RPMI7951 (cell line): ENCODE measurements around the gene SPATA1. TPM values are rescaled to one million over a fixed set of nuclear protein-coding genes. Genes with fewer than 3 reads are reported as not detected.

Experiments used
- DNase-seq: peaks from one replicate; pipeline ENCODE4 v3.0.0-alpha.2; 2012; ENCODE audit warnings: low read depth
- total RNA-seq: library from RNA; depleted of rRNA; stranded (reverse); fragments of >200 nt; shearing (Covaris generic); gene quantifications from 2 replicates; pipeline ENCODE4 v1.2.3, GENCODE V29; 2014

The SPATA1 gene
- total RNA-seq, 1 experiment from 2014 or later: not detected

DNA sequence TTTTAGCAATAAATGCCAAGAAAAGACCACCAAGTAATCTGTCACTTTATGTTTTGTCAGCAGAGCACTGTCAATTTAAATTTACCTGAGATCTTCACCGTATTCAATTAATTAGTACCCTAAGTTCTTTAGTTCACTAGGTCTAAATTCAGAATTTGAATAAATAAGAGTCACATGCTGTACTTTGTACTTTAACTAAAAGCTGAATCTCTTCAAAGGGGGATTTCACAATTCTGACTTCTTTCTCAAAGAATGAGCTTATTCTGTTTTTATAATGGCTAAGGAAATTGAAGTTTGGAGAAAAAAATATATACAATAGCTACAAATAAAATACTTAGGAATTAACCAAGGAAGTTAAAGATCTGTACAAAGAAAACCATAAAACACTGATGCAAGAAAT lies 2.3 kb downstream of the SPATA1 start:
- no peak for DNase-seq

DNA sequence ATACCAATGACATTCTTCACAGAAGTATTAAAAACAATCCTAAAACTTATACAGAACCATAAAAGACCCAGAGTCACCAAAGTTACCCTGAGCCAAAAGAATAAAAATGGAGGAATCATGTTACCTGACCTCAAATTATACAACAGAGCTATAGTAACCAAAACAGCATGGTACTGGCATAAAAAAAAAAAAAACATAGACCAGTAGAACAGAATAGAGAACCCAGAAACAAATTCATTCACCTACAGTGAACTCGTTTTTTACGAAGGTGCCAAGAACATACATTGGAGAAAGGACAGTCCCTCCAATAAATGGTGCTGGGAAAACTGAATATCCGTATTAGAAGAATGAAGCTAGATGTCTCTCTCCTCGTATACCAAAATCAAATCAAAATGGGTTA lies 2.8 kb downstream of the SPATA1 start:
- no peak for DNase-seq

DNA sequence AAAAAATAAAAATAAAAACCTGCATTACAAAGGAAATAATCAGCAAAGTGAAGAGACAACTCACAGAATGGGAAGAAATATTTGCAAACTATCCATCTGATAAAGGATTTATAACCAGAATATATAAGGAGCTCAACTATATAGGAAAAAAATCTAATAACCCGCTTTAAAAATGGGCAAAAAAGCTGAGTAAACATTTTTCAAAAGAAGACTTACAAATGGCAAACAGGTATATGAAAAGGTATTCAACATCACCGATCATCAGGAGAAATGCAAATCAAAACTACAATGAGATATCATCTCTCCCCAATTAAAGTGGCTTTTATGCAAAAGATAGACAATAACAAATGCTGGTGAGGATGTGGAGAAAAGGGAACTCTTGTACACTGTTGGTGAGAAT lies 4.0 kb downstream of the SPATA1 start:
- DNase-seq: no peak

DNA sequence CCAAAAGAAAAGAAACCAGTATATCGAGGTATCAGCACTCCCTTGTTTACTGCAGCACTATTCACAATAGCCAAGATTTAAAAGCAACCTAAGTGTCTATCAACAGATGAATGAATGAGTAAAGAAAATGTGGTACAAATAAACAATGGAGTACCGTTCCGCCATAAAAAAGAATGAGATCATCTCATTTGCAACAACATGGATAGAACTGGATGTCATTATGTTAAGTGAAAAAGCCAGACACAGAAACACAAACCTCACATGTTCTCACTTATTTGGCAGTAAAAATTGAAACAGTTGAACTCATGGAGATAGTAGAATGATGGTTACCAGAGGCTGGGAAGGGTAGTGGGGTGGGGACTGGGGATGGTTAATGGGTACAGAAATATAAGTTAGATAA lies 4.5 kb downstream of the SPATA1 start:
- no peak for DNase-seq

DNA sequence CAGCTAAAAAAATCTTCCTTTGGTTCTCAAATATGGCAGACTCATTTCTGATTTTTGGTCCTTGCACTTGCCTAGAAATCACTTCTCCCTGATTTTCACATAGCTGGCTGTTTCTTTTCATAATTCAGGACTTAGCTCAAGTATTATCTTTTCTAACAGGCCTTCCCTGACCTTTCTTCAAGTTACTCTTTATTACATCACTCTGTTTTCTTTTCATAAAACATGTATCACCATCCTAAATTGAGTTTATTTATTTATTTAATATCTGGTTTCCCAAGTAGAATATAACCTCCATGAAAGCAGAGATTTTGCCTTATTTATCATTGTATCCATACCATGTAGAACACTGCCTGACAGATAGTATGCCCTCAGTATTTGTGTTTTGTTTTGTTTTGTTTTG lies 18.4 kb downstream of the SPATA1 start:
- DNase-seq: no peak

DNA sequence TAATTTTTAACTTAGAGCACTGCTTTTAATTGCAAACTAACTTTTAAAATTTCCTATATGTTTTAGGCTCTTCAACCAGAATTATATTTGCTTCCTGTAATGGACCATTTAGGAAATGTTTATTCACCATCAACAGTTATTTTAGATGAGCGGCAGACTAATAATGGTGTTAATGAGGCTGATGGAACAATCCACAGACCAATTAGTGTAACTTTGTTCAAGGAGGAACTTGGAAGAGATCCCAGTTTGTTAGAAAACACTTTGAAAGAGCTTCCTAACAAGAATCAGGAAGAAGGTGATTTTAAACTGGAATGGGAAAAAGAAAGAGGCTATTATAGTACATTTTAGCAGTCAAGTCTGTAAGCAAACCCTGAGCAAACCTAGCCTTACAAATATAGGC lies 19.6 kb downstream of the SPATA1 start:
- DNase-seq: no peak

DNA sequence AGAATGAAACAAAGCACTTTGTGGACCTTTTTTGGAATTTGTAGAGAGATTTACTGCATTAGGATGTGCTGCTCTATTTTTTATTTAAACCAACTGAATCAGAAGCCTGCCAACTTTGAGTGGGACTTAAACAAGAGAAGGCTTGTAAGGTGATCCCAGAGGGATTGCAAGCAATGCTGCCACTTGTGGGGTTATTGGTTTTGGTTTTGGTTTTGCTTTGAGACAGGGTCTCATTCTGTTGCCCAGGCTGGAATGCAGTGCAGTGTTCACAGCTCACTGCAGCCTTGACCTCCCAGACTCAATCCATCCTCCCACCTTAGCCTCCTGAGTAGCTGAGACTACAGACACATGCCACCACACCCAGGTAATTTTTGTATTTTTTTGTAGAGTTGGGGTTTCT lies 32.4 kb downstream of the SPATA1 start:
- DNase-seq: peak; percentile 9

DNA sequence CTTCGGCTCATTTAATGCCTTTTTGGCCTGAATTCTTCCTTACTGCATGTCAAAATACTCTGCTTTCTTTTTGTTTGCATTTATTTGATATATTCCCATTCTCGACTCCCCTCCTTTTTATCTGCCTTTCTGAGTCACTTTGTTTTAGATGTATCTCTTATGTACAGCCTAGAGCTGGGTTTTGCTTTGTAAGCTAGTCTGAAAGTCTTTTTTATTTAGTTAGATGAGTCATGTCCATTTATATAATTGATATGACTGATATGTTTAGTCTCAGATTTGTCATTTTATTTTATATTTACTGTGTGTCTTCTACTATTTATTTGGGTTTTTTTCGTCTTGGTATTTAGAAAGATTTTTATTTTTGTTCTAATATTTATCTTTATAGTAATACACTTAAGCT lies 33.8 kb downstream of the SPATA1 start:
- DNase-seq: peak; percentile 25

DNA sequence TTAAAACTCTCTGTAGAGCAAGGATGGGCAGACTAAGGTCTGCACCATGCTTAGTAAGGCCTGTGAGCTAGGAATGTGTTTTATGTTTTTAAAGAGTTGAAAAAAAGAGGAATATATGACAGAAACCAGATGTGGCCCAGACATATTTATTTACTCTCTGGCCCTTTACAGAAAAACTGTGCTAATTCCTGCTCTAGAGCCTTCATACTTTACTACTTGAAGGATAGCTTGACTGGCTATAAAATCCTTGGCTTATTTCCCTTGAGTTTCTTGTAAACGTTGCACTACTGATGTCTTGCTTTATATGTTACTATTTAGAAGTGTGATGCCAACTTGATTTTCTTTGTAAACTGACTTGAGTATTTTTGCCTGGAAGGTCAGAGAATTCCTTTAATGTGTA lies 34.6 kb downstream of the SPATA1 start:
- no peak for DNase-seq

DNA sequence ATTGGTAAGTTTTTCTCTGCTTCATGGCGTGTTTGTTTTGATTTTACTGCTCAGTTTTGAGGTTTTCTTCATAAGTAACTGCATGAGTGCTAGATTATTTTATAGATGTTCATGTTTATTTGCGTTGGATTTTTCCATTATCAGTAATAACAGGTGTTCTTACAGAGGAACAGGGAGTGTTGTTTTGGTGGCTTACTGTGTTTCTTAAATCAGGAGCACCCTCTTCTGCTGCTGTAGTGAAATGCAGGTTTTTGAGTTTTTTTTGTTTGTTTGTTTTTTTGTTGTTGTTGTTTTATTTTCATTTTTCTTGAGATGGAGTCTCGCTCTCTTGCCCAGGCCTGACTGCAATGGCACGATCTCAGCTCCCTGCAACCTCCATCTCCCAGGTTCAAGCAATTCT lies 35.5 kb downstream of the SPATA1 start:
- DNase-seq: no peak

DNA sequence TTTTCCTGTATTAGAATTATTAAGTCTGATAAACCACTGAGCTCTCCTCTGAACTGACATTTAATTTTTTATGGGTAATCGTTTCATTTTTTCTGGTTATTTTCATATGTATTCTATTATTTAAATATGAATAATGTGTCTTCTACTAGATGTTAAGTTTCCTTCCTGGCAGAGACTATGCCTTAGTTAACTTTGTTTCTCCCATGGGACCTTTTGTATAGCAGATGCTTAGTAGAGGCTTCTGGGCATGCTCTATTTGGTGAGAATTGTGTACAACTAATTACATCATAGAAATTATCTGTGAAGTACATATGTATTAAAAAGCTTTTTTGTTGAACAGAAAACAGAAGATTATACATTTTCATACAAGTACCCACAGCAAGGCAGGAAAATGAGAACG lies 44.6 kb downstream of the SPATA1 start:
- DNase-seq: no peak

DNA sequence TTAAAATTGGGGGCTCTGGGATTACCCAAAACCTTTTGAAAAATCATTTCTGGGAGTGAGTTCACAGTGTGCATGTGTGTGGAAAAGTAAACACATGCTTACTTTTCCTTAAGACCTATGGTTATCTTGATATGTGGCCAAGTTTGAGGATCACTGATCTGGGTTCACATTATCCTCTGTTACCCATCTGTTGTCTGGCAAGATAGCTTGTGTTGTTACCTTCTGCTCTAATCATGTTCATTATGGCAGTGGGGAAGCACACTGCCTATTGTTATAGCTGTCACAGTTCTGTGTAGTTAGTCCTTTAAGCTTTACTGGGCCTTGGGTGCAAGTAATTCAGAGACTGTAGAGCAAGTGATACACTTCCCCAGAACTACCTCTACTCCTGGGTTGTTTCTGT lies 63.0 kb downstream of the SPATA1 start:
- DNase-seq: no peak

DNA sequence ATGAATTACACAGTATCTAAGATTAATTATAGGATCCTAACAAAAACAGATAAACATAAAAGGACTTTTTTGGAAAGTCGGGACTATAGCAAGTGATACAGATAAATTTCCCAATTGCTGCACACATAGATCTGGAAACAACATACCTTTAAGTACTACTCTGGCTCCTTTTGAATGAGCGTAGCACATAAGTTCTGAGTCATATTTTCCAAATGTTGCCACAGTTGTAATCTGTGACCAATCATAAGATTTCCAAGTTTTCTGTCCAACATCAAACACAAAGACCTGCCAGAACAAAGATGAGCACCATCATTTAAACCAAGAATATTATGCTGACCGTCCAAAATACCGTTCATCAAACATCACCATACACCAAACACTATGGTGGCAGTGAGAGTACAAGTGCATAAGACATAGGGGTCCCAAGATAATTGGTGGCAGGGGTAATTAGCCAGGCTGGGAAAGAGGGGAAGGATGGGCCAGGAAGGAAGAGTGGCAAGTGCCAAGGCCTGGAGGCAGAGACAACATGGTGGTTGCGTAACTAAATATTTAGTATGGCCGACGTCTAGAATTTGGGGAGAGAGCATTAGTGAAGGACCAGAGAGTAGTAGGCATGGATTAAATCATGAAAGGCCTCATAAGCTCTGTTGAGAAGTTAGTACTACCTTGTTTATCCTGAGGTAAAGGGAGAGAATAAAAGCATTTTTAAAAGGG lies 64.4 kb downstream of the SPATA1 start:
- peak; percentile 73 for DNase-seq

DNA sequence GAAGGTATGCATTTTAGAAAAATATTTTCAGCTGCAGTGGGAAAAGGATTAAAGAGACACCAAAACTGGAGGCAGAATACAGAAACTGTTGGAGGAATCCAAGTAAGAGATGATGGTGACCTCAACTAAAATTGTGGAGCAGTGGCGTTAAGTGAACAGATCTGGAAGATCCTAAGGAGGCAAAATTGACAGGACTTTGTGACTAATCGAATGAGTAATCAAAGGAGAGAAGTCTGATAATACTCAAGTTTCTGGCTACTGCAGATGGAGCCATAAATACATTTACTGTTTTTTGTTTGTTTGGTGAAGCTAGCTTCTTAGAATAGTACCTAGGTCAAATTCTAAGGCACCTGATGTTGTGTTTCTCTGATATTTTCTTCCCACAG lies 65.0 kb downstream of the SPATA1 start:
- DNase-seq: peak; percentile 57

DNA sequence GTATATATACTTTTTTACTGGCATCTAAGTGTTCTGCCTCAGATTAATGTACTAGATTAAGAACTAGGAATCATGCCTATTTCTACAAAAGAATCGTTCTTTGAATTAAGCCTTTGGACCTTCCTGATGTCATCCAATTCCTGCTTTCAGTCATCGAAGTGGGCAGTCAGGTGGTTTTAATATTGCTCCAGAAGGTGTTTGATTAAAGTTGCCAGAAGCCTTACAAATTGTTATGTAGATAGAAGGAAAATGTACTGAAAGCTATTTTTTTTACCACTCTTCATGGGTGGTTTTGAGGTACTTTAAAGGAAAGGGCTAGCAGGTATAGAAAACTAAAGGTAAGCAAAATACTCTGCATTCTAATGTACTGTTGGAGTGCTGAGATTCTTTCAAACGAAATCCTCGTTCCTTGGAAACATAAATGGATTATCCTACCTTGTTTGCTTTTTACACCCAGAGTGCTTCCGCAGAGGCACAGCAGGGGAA lies 67.3 kb downstream of the SPATA1 start:
- DNase-seq: no peak

DNA sequence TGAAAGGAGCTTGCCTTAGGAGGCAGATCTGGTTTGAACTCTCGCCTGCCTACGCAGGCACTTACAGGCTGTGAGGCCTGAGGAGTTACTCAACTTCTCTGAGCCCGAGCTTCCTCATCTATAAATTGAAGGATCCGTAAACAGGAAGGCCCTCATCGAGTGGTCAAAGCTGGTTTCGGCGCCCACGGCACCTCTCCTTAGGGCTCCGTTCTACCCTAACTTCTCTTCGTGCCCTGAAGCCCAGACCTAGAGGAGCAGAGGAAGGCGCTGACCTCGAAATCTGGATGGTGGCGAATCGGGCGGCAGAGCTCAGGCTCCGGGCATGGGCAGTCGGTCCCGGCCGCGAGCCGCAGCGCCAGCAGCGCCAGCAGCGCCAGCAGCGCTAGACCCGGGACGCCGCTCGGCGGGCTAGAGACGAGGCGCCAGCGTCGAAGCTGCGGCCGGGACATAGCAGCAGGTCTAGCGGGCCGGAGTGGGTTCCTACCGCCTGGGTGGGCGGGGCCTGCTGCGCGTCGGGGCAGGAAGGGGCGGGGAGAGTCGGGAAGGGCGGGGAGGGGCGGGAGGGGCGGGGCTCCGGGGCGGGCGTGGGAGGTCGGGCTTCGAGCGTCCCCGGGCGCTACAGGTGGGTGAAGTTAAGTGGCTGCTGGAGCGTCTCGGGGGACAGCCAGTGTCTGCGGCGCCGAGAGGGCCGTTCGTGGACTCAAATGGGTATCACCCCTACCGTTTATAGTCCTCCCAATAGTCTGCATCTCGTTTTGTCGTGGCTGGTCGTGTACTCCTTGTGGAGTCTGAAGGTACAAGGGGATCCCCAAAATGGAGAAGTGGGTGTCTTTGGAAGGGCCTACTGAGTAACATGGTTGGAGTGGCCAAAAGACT lies 68.0 kb downstream of the SPATA1 start, which contains the start of gene CTBS:
TSS of gene CTBS (minus strand) at position 474 of the 876 bp plus-strand sequence. CDS start at position 449, 25 bp downstream.
- peak; percentile 86 for DNase-seq

DNA sequence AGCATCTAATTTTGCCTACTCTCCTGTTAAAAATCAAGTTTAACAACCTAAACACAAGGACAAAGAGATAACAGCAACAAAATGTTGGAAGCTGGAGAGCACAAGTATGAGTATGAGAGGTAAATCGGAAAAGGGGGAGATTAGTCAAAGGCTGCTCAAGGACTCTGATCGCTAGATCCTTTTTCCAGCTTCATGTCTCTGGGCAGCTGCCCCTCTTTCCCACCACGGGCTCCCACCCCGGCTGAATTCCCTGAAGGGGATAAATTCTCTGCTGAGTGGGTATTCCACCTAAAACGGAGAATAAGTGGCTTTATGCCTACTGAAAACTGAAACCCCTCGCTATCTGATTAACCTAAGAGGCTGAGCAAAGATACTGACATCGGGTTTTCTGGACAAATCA lies 68.8 kb downstream of the SPATA1 start:
- no peak for DNase-seq

DNA sequence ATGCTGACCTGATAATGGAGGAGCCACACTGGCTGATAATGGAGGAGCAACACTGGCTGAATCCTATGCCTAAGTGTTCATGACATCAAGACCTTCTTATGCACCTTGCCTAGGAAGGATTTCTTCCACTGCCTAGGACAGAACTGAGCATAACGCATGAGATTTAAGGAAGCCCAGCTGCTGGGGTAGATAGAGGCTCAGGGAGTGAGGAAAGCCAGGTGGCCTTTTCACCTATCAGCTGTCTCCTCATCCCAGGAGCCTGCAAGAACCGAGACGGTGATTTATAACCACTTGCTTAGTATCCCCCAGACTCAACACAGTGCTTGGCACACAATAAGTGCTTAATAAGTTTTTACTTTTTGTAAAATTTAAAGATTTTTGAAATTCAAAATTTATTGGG lies 75.5 kb downstream of the SPATA1 start:
- DNase-seq: no peak

DNA sequence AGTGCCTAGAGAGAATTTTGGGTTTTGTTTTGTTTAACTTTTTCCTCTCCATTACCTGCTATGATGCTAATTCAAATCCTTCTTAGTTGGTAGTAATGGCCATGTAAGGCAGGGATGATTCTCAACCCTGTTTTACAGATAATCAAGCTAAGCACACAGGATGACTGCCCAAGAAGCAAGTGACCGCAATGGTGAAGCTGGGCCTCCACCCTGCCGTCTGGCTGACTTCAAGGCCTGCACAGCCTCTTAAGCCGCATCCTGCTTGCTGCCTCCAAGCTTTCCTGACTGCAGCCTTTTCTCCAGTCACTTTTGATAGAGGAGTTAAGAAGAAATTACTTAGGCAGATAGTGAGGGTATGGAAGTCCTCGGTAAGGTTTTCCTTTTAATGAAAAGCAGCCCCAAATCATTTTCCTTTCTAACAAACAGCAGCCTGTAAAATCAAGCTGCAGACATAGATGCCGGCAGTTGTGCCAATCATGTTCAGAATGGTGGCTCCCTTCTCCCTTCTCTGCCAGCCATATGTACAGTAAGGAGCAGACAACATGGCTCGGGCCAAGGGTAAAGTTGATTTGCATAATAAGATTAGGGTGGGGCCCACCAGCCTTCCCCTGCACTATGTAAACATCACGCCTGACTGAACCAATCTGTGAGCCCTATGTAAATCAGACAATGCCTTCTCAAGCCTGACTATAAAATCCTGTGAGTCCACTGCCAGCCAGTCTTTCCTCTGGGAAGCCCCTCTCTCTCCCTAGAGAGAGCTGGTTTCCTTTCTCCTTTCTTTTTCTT lies 76.8 kb downstream of the SPATA1 start:
- peak; percentile 94 for DNase-seq

DNA sequence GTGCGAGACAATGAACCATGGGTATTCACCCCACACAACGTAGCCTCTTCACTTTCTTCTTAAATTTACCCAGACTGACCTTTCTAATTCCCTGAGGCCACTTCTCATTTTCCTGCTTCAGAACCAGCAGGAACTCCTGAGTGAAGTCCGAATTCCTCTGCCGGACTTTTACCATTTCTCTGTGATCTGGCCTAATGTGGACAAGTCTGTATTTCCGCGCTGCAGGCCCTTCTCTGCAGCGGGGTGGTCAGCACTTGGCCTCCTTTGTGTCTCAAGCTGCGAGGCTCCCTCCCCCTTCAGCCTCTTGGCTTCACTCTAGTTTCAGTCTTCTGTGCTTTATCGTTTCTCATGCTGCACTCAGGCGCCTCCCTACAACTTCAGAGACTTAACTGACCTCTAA lies 77.5 kb downstream of the SPATA1 start:
- peak; percentile 72 for DNase-seq

DNA sequence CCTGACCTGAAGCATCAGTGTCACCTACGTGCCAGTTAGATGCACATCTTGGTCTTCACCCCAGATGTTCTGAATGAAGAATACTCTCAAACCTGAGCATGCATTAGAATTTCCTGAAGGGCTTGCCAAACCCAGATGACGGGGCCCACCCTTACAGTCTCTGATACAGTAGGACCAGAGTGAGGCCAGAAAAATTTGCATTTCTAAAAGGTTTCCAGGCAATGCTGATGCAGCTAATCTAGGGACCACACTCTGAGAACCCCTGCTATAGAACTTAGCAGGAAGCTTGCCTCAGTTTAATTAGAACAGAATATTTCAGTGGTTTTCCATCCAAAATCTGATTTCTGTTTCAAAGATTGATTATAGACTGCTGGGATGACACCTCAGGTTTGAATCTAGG lies 77.9 kb downstream of the SPATA1 start:
- no peak for DNase-seq

DNA sequence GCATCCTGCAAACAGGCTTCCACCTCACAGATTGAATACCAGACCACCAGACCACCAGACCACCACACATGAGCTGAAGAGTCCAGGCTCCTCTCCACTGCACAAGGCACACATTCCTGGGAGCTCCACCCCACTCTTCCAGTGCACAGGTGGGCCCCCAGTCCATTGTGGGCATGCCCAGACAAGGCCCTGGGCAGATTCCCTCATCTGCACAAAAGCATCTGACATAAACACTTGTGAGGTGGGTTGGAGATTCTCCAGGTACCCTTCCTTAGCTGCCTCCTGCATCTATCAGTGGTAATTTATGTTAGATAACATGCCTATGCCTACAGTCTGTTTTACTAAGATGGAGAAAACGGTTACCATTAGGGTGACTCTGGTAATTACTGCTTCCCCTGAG lies 79.6 kb downstream of the SPATA1 start:
- no peak for DNase-seq
